ENCODE measurements around the gene TBC1D8.
"Not testable (repeated sequence)": the region's sequence is repeated elsewhere in the genome, so short reads cannot be mapped to it uniquely, and the experiment has no call there.

Gene TBC1D8

DNA sequence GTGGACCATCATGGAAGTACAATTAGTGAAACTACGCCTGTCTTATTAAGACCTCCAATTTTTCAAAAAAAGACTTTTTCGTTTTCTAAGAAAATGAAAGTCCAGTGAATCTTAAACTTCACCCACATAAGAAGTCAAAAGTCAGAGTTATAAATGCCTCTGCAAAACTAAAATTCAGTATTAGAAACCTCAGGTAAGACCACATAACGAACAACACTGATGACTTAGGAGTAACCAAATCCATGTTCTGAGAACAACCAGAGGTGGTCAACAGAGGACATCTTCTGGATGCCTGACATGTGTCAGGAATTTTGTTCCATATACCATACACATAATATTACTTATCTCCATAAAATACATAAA, 86.7 kb downstream of the TBC1D8 start:
- no peak for DNase-seq (ENCODE audit: low read depth)

DNA sequence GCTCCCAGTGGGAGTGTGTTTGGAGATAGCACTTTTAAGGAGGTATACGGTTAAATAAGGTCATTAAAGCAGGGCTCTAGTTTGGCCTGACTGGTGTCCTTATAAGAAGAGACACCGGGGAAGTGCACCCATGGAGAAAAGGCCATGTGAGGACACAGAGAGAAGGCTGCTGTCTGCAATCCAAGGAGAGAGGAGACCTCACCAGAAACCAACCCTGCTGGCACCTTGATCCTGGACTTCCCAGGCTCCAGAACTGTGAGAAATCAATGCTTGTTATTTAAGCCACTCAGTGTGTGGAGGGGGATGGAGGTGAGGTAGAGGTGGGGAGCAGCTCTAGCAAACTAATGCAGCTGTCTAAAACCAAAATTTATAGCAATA, 87.1 kb downstream of the TBC1D8 start:
- DNase-seq (ENCODE audit: low read depth): no peak

DNA sequence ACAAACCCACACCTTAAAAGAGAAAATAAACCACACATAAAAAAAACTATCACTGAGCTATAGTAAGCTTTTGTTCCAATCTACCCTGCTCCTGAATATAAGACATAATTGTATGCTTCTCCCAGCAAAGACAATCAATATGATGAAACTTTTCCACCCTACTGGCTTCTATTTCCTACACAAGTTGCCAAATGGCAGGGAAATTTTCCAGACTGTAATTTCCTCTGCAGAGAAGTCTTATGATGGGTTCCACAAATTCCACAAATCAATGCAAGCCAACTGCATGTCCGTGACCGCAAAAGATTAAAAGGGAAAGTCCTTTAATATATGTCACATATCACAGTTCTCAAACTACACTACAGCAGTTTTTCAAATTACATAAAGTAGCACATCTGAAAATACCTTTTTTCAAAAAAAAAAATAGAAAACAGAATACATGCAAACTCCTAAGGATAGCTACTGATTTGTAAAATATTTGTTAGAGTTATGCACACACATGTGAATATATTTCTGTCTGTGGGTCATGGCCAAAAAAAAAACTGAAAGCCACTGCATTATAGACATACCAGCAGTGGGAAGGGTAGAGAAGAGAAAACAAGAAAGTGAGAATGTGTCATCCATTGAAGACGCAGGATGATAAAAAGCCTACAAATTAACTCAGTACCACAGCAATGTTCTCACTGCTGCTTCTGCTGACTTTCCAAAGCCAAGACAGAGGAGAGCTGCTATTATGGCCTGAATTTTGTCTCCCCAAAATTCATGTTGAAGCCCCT, 87.6 kb downstream of the TBC1D8 start:
- DNase-seq (ENCODE audit: low read depth): no peak

DNA sequence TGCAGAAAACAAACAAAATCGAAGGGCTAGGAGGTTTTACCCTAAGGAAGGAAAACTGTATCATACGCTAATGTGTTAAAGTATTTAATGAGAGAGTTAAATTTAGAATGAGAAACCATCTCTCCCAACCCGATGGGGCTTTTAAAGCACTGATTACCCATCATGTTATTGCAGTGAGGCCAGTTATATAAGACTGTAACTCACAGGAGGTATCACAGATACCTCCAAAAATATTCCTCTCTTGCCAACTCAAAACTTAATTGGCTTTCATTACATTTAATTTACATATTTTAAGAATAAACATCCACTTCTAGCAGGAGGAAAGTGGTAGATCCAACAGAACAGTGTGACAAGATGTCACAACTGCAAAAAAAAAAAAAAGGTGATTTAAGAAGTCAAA, 92.8 kb downstream of the TBC1D8 start:
- no peak for DNase-seq (ENCODE audit: low read depth)

DNA sequence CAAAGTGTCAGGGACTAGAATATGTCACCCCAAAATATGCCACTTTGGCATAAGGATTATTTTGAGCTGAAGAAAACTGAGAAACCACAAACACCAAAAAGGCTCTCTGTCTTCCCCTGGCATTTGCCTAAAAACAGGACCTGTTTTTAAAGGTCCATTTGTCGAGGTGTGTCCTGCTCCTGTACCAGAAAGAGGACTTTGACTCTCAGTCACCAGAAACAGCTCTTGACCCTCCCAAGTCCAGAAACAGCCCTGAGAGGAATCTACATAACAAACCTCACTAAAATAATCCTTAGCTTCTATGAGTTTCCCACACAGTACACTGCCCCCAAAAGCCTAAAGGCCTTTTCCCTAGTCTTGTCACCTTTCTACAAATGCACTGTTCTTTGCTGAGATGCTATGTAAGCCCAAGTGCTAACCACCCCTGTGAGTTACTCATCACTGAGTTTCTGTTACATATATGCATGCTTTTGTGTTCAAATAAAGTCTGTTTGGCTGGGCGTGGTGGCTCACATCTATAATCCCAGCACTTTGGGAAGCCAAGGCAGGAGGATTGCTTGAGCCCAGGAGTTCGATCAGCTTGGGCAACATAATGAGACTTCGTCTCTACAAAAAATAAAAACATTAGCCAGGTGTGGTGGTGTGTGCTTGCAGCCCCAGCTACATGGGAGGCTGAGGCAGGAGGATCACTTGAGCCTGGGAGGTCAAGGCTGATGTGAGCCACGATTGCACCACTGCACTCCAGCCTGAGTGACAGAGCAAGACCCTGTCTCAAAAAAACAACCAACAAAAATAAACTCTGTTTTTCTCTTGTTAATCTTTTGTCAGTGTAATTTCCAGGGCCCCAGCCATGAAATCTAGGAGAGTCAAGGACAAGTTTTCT, 93.9 kb downstream of the TBC1D8 start:
- no peak for DNase-seq (ENCODE audit: low read depth)

DNA sequence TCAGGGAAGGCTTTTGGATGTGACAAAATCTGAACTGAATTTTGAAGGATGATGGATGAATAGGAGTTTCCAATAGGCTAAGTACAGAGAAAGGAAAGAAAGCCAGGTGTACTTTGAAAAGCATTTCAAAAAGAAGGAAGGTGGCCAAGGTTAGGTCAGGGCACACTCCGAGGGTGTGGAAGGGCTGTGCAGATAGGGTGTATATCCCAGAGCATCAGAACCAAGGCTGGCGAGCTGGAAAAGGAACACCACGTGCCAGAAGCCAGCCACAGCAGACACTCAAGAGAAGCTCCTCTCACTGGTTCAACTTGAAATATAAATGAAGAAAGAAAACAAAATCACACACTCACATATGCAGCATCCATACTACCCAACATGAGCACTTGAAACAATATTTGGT, 98.1 kb downstream of the TBC1D8 start:
- no peak for DNase-seq (ENCODE audit: low read depth)

DNA sequence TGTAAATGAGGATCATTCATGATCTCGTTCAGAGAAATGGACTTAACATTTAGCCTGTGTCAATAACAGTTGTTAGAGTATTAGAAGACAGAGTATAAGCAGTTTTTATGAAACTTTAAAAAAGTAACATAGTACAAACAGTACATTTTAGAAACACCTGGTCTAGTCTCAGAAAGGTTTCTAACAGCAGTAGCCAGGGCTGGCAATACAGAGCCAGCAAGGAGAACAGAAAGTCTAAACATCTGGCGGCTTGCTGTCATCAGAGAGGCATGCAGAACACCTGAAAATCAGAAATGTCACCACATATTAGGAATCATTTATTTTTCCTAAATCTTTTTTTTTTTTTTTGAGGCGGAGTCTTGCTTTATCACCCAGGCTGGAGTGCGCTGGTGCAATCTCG, 99.0 kb downstream of the TBC1D8 start:
- DNase-seq (ENCODE audit: low read depth): no peak

DNA sequence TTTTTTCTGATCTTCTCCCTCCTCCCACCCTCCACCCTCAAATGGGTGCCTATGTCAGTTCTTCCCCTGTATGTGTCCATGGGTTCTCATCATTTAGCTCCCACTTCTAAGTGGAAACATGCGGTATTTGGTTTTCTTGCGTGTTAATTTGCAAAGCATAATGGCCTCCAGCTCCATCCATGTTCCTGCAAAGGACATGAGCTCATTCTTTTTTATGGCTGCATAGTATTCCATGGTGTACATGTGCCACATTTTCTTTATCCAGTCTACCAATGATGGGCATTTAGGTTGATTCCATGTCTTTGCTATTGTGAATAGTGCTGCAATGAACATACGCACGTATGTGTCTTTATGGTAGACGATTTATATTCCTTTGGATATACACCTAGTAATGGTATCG, 100.3 kb downstream of the TBC1D8 start:
- DNase-seq (ENCODE audit: low read depth): not testable (repeated sequence)

DNA sequence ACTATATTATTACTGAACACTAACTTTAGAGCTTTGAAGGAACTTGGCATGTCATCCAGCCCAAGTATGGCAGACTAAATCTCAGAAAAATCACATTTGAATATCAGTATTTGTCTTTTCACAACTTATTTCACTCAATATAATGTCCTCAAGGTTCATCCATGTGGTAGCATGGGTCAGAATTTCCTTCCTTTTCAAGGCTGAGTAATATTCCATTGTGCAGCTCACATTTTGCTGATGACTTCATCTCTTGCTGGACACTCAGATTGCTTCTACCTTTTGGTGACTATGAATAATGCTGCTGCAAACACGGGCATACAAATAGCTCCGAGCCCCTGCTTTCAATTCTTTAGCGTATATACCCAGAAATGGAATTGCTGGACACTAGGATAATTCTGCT, 102.4 kb downstream of the TBC1D8 start:
- DNase-seq (ENCODE audit: low read depth): no peak

DNA sequence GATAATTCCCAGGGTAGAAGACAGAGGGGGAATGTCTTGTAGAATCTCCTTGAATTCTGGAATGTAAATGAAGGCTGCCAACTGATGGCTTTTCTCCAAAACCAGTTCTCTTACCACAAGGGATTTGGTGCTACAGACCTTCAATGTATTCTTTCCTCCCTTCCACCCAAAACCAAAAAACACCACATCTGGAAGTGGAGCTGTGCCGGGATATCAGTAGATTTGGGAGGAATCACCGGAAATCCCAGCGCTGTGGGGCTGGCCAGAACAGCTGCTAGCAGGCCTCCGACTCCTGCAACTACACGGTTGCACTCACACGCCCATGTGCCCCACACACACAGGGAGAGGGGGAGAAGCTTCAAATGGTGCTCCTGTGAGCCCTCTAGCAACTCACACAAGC, 103.4 kb downstream of the TBC1D8 start:
- no peak for DNase-seq (ENCODE audit: low read depth)

DNA sequence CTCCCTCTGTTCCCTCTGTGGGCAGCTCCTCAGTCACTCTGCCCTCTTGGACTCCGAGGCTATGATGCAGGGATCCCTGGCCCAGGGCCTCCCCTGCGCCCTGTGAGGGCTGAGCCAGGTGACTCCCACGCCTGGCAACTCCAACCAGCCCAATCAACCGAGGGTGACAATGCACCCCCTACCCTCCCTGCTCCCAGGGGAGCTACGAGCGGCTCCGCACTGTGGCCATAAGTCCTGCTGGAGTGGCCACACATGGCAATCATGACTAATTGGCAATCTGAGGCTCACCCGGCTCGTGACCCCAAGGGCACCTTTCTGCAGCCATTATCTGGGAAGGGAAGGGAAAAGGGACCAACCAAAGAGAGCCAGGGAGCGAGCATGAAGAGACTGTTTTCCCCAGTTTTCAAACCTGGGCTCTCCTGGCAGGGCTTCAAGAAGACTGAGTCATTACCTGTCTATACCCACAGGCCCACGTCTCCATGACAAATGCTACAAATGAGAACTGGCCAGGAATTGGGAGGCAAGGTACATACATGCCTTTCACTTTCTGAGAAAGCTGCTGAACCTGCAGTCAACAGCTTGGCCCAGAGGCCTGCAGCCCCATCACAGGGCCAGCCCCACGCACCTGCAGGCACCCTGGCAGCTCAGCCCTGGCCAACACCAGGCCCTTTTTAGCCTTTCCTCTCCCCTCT, 104.0 kb downstream of the TBC1D8 start:
- DNase-seq (ENCODE audit: low read depth): no peak

DNA sequence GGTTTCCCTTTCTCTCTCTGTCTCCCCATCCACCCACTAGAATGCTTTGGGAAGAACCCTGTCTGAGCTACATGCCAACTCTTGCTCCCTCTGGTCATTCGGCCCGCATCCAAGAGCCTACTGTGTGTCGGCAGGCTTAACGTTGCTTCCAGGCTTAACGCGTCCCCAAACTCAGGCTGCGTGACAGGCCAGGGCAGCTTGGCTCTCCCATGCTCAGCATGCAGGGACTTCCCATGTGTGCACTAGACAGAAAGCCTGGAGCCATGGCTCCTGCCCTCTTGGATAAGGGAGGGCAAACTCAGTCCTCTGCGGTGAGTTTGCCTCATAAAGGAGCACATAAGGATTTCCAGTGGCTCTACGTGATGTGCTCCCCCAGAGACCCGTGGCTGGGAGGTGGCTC, 105.9 kb downstream of the TBC1D8 start:
- no peak for DNase-seq (ENCODE audit: low read depth)

DNA sequence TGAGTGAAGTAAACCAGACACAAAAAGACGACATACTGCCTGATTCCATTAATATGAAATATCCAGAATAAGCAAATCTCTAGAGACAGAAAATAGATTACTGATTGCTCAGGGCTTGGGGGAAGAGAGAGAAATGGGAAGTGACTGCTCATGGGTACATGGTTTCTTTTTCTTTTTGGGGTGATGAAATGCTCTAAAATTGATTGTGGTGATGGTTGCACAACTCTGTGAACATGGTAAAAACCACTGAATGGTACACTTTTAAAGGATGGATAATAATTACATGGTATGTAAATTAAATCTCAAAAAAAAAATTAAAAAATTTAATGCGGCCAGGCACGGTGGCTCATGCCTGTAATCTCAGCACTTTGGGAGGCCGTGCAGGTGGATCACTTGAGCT, 109.8 kb downstream of the TBC1D8 start:
- DNase-seq (ENCODE audit: low read depth): no peak

DNA sequence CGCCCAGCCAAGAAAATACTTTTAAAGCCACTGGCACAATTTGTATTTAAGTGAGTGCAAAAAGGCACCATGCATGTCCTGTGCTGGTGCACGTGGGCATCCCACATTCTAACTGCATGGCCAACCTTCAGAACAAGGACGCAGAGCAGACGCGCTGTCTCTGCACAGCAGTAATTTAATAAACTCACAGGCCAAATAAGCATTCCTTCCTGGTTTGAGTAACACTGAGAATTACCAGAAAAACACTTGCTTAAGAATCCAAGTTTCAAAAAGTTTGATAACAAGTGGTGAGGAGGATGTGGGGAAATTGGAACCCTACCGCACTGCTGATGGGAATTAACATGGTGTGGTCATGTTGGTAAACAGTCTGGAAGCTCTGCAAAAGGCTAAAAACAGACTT, 110.4 kb downstream of the TBC1D8 start:
- no peak for DNase-seq (ENCODE audit: low read depth)

DNA sequence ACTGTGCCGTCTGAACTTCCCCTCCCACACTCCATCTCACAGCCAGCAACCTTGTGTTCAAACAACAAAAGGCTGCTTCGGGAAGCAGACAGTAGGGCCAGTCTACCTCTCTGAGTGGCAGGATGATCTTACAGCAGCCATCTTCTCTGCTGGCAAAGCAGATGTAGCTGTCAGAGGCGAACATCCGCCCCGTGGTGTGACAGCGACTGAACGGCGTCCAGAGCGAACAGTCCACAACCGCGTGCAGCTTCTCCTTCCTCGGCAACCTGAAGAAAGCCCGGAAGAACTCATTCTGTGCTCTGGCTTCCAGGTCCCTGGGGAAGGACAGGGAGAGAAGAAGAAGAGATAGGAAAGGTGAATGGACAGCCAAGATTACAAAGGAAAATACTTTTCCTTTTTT, 111.1 kb downstream of the TBC1D8 start:
- no peak for DNase-seq (ENCODE audit: low read depth)

DNA sequence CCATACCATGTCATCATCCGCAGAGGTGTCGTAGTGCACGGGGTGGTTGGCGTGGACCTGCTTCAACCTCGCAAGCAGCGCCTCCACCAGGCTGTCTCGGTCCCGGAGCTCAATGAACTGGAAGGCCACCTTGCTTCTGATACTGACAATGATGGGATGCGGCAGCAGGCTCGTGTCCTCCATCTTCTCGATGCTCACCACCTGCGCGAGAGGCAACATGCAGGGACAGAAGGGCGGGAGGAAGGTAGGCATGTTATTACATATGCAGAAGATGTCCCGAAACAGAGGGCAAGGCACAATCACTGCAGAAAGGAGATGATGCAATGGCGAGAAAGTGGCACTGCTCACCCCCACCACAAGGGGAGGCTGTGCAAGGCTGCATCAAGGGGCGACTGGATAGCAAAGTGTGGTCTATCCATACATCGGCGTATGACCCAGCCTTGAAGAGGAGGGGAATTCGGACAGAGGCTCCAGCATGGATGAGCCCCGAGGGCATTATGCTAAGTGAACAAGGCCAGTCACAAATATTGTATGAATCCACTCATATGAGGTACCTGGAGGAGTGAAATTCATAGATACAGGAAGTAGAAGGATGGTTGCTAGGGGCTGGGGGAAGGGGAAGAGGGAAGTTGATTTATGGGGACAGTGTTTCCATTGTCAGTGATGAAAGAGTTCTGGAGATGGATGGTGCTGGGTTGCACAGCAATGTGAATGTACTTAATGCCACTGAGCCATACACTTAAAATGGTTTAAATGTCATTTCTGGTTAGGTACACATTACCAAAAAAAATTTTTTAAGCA, 112.5 kb downstream of the TBC1D8 start:
- DNase-seq (ENCODE audit: low read depth): no peak

DNA sequence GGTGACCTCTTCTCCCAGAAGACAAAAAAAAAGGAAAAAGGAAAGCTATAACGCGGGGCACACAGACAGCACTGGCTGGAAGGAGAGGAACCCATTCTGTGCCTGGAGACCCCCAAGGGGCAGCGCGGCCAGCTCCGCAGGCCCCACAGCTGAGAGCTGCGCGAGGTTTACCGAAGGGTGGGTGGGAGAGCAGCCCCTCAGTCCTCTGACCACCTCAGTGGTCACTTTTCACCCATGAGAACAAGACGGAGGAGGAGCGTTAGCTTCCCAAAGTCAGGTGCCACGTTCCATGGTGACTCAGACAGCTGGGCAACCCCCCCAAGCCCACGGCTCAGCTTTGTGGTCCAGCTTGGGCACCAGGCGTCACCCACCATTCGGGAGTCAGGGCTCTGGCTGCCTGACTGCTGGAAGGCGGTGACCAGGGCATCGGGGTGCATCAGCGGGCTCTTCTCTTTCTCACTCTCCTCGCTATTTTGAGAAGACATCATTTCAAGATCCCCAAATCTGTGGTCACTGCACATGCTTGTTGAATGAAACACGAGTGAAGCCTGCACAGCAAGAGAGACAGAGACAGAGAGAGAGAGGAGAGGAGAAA, 113.9 kb downstream of the TBC1D8 start:
- no peak for DNase-seq (ENCODE audit: low read depth)

DNA sequence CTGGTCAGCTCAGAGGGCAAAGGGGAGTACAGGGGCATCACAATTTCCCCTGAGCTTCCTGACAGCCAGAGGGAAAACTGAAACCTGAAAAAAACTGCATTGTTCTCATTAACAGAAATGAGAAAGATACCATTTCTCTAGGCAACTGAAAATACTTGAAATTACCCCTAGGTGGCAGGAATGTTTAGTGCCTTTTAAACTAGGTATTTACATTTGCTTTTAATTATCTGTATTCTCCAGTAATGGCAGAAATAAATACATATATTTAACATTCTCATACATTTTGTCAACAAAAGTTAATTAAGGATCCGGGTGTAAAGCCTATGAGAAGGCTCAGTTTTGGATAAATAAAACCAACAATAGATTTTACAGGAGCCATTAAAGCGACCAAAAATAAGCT, 114.6 kb downstream of the TBC1D8 start:
- no peak for DNase-seq (ENCODE audit: low read depth)

DNA sequence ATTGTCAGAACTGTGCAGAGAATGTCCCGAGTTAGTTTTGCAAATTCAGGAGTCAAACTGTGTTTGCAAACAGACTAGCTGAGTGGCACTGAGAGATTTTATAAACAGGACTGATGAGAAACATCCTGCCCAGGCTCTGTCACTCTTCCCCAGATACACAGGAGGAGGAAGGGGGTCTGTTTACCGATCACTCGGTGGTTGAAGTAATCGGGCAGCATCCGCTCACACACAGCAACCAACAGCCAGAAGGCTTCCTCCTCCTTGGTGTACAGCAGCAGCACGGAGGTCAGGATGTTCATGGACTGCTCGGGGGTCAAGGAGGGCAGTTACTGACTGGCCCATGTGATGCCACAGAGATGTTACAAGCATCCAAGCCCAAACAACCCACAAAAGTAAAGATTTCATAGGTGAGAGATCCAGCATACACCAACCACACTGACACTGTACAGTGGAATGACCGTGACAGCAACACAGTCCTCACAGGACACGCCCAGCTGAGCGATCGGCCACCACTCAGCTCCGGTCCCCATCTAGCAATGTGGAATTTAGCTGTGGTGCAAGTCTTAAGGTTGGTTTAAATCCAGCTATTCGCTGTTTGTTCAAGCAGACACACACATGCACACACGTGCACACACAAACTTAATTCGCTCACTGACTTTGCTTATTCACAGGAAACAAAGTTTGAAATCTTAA, 119.0 kb downstream of the TBC1D8 start:
- DNase-seq (ENCODE audit: low read depth): no peak

DNA sequence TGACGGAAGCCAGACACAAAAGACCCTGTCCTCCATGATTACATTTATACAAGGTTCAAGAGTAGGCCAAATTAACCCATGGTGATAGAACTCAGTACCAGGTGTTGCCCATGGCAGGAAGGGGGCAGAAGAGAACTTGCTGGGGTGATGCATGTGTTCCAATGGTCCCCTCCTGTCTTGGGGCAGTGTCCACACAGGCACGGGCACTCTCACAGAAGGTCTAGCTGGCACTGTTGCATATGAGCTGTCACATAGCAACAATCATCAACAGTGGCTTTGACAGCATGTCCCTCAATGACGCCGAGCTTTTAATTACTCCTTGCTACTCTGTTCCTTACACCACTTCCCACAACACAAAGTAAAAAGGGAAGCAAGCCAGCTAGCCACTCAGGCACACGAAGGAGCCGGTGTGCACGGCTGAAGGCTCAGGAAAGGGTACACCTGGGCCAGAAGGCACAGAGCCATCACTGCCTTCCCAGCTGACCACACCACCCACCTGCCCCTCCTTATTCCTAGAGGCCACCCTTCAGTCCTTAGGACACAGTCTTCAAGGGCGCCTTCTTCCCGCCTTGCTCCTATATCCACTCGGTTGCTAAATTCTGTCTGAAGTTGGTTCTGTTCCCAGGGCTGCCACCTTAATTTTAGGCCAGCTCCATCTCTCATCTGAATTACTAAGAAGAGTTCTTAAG, 120.2 kb downstream of the TBC1D8 start:
- DNase-seq (ENCODE audit: low read depth): no peak

DNA sequence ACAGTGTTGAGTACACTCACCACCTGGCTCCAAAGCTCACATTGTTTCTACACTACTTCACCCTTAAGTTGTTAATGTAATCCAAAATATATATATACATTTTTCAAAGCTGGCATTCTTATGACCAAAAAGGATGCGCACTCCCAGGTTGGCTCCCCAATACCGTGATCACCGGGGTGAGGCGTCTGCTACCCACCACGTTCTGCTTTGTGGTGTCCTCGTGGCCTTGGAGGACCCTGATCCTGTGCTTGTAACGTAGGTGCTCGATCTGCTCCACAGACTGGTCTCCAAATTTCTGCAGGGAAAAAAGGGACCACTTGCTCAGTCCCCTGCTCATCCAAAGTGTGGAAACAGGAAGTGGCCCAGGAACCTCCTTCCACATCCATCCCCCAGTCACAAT, 123.3 kb downstream of the TBC1D8 start:
- no peak for DNase-seq (ENCODE audit: low read depth)

All from non-pigmented ciliary epithelial cell (primary cell).